ENCODE data around the gene TSPAN14. TPM values are rescaled to one million over a fixed set of nuclear protein-coding genes. Genes with fewer than 3 reads are reported as not detected.

Gene TSPAN14
- total and polyA plus RNA-seq, 2 of the 8 experiments (the other 6 are each of a cell fraction or from before 2014, with no cell fraction given), result 47.4 to 57.8 TPM

DNA sequence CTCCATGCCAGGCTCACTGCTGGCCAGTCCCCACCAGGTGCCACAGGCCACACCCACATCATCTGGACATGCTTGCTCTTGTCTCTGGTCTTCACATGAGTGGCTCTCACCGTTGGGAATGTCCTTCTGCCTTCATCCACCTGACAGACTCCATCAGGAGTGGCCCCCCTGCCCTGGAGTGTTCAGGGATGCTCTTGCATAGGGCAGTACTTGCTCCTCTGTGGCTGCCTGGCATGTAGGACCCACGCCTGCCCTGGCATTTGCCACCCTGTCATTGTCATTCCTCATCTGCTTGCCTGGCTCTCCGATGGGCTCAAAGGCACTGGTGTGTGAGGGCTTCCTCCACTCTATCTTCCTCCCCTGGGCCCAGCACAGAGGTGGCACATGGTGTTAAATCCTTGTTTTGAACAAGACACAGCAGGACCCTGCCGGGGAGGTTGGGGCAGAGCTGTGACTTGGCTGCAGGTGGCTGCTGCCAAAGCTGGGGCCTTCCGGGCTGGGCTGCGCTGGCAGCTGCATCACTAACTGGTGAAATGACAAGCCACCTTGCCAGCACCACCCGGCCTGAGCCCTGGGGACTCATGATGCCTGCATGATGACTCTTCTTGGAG is 85.4 kb downstream of the TSPAN14 start (continued):
- TF ChIP-seq CBX8 (IDR thresholded peaks at IDR 0.05; ENCODE audit: borderline replicate concordance, low read depth, low read length) (no peak), KDM1A (IDR thresholded peaks at IDR 0.05; ENCODE audit: borderline replicate concordance, low read length) (no peak), TBP (IDR thresholded peaks at IDR 0.05; ENCODE audit: low read depth, low read length) (no peak), GTF2F1 (IDR thresholded peaks at IDR 0.05; ENCODE audit: borderline replicate concordance, low read depth, low read length) (no peak), TAF1 (IDR thresholded peaks at IDR 0.05; ENCODE audit: low read depth, low read length) (no peak), CTCF (IDR thresholded peaks at IDR 0.05; ENCODE audit: control extremely low read depth in 1 of 3, insufficient read depth in 1 of 3, low read depth in 1 of 3, low read length in 3 of 3) (no peak), YY1 (IDR thresholded peaks at IDR 0.05; ENCODE audit: low read depth, low read length) (no peak), KDM5A (IDR thresholded peaks at IDR 0.05; ENCODE audit: low read length) (no peak)
- TF ChIP-seq, protein P1, sequence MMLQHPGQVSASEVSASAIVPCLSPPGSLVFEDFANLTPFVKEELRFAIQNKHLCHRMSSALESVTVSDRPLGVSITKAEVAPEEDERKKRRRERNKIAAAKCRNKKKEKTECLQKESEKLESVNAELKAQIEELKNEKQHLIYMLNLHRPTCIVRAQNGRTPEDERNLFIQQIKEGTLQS (IDR thresholded peaks at IDR 0.05; ENCODE audit: insufficient read depth, low read depth, low read length), result no peak
- TF ChIP-seq, protein P2, sequence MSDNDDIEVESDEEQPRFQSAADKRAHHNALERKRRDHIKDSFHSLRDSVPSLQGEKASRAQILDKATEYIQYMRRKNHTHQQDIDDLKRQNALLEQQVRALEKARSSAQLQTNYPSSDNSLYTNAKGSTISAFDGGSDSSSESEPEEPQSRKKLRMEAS (IDR thresholded peaks at IDR 0.05), result no peak
